ENCODE results near the gene RALGPS2. TPM values are rescaled to one million over a fixed set of nuclear protein-coding genes. Genes with fewer than 3 reads are reported as not detected.
"Not testable (repeated sequence)": the region's sequence is repeated elsewhere in the genome, so short reads cannot be mapped to it uniquely, and the experiment has no call there.

The RALGPS2 gene
- total and polyA plus RNA-seq, 2 donors from 2014 or later = 3.6 to 32.8 TPM

GRCh38 chr1:178749581-178750166 lies 24.6 kb downstream of the RALGPS2 start:
- H3K9ac ChIP-seq (ENCODE audit: low read length in 3 of 3) = no peak overlapping the region
- H3K36me3 ChIP-seq (ENCODE audit: control insufficient read depth in 2 of 3, insufficient read depth in 3 of 3, low read length in 3 of 3) = peaks cover 0 to 2% (median 0%) of the 10 kb centered on the region in 3 donors
- H3K4me3 ChIP-seq (ENCODE audit: low read length in 3 of 3) = no peak overlapping the region
- H3K4me1 ChIP-seq (ENCODE audit: control insufficient read depth in 2 of 3, insufficient read depth in 2 of 3, low read depth in 1 of 3, low read length in 3 of 3) = no peaks in the 10 kb centered on the region
- FAIRE-seq (no peak), DNase-seq (no peak)
- H3K27me3 ChIP-seq (ENCODE audit: control insufficient read depth, insufficient read depth, low read length) = no peaks in the 10 kb centered on the region
- H3K27ac ChIP-seq (ENCODE audit: low read depth in 2 of 2, low read length in 2 of 2) = no peak overlapping the region
- no peak for TF ChIP-seq CTCF (IDR thresholded peaks at IDR 0.05; ENCODE audit: borderline replicate concordance, extremely low read depth, insufficient read depth)
- no peaks in the 10 kb centered on the region for H3K9me3 ChIP-seq (ENCODE audit: control insufficient read depth in 2 of 3, insufficient read depth in 1 of 3, low read length in 3 of 3)
- intact Hi-C loops (cut with DNase I) = loop anchor here (10.0 kb wide), 1 partner anchor 215 kb away; no protein-coding TSS in a partner anchor

- FAIRE-seq (no peak), DNase-seq (no peak)
- H3K9ac ChIP-seq (ENCODE audit: low read length in 3 of 3) = no peak overlapping the region
- H3K4me3 ChIP-seq (ENCODE audit: low read length in 3 of 3) = no peak overlapping the region
- intact Hi-C loops (cut with DNase I) = loop anchor here (10.0 kb wide), 1 partner anchor 216 kb away; no protein-coding TSS in a partner anchor
- no peaks in the 10 kb centered on the region for H3K27me3 ChIP-seq (ENCODE audit: control insufficient read depth, insufficient read depth, low read length)
- H3K4me1 ChIP-seq (ENCODE audit: control insufficient read depth in 2 of 3, insufficient read depth in 2 of 3, low read depth in 1 of 3, low read length in 3 of 3) = no peaks in the 10 kb centered on the region
- no peak overlapping the region for H3K27ac ChIP-seq (ENCODE audit: low read depth in 2 of 2, low read length in 2 of 2)
- no peaks in the 10 kb centered on the region for H3K9me3 ChIP-seq (ENCODE audit: control insufficient read depth in 2 of 3, insufficient read depth in 1 of 3, low read length in 3 of 3)
- H3K36me3 ChIP-seq (ENCODE audit: control insufficient read depth in 2 of 3, insufficient read depth in 3 of 3, low read length in 3 of 3) = peaks cover 0 to 2% (median 0%) of the 10 kb centered on the region in 3 donors
- no peak for TF ChIP-seq CTCF (IDR thresholded peaks at IDR 0.05; ENCODE audit: borderline replicate concordance, extremely low read depth, insufficient read depth)
These were observed 26.0 kb downstream of the RALGPS2 start for GRCh38 chr1:178751046-178751445.

- FAIRE-seq = no peak
- no peaks in the 10 kb centered on the region for H3K4me1 ChIP-seq (ENCODE audit: control insufficient read depth in 2 of 3, insufficient read depth in 2 of 3, low read depth in 1 of 3, low read length in 3 of 3)
- no peaks in the 10 kb centered on the region for H3K9me3 ChIP-seq (ENCODE audit: control insufficient read depth in 2 of 3, insufficient read depth in 1 of 3, low read length in 3 of 3)
- no peak overlapping the region for H3K4me3 ChIP-seq (ENCODE audit: low read length in 3 of 3)
- intact Hi-C loops (cut with DNase I) = loop anchor here (10.0 kb wide), 1 partner anchor 218 kb away; no protein-coding TSS in a partner anchor
- no peaks in the 10 kb centered on the region for H3K36me3 ChIP-seq (ENCODE audit: control insufficient read depth in 2 of 3, insufficient read depth in 3 of 3, low read length in 3 of 3)
- H3K27me3 ChIP-seq (ENCODE audit: control insufficient read depth, insufficient read depth, low read length) = no peaks in the 10 kb centered on the region
- H3K9ac ChIP-seq (ENCODE audit: low read length in 3 of 3) = no peak overlapping the region
- no peak for DNase-seq
- TF ChIP-seq CTCF (IDR thresholded peaks at IDR 0.05; ENCODE audit: borderline replicate concordance, extremely low read depth, insufficient read depth) = no peak
- H3K27ac ChIP-seq (ENCODE audit: low read depth in 2 of 2, low read length in 2 of 2) = no peak overlapping the region
These were observed 27.8 kb downstream of the RALGPS2 start for GRCh38 chr1:178752891-178753290.

GRCh38 chr1:178754655-178755256 lies 29.7 kb downstream of the RALGPS2 start:
- not testable (repeated sequence) for H3K36me3 ChIP-seq (ENCODE audit: control insufficient read depth in 2 of 3, insufficient read depth in 3 of 3, low read length in 3 of 3); H3K9me3 ChIP-seq (ENCODE audit: control insufficient read depth in 2 of 3, insufficient read depth in 1 of 3, low read length in 3 of 3); H3K4me1 ChIP-seq (ENCODE audit: control insufficient read depth in 2 of 3, insufficient read depth in 2 of 3, low read depth in 1 of 3, low read length in 3 of 3); FAIRE-seq; H3K27ac ChIP-seq (ENCODE audit: low read depth in 2 of 2, low read length in 2 of 2); H3K27me3 ChIP-seq (ENCODE audit: control insufficient read depth, insufficient read depth, low read length); H3K4me3 ChIP-seq (ENCODE audit: low read length in 3 of 3); DNase-seq; H3K9ac ChIP-seq (ENCODE audit: low read length in 3 of 3)
- intact Hi-C loops (cut with DNase I) = loop anchor here (10.0 kb wide), 1 partner anchor 220 kb away; no protein-coding TSS in a partner anchor
